ENCODE measurements around the gene EMX2. TPM values are rescaled to one million over a fixed set of nuclear protein-coding genes. Genes with fewer than 3 reads are reported as not detected.

Gene EMX2
- total RNA-seq, 4 donors from 2014 or later = not detected

DNA sequence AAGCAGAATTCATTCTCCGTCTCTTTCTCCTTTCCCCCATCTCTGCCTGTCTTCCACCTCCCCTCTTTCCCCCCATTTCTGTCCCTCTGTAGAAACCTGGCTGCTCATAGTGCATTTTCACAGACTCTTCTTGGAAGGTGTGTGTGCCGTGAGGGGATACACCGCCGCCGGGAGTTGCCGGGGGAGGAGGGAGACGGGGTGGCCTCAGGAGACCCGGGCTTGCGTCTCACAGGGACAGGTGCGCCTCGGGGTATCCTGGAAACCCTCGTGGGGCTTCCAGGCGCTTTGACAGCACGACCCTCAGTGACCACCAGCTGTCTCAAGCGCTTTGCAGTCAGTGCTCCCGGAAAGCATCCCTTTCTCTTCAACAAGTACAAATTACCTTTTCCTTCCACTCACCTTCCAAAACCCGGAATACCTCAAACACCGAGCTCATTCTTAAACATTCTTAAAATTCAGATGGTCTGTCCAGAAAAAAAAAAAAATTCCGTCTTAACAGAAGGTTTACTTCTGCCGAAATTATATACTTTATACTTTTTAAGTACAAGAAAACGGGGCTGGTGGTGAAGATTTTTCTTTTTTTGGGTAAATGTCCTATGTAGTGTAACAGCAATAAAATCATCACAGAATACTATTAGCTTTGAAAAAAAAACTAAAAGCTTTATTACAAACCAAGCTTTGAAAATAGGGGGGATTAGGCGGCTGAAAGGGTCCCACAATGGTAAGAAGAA lies 8.2 kb downstream of the EMX2 start:
- Histone ChIP-seq H3K27ac (no peak overlapping the region), H3K4me3 (no peak overlapping the region), H3K36me3 (no peaks in the 10 kb centered on the region), H3K9me3 (no peaks in the 10 kb centered on the region), H3K4me1 (peaks cover 0 to 12% (median 0%) of the 10 kb centered on the region in 4 donors), H3K27me3 (peaks cover 3 to 73% of the 10 kb centered on the region in 2 donors)
- peak in 1 of 3 donors; percentile 41 for DNase-seq
- TF ChIP-seq, protein P1, sequence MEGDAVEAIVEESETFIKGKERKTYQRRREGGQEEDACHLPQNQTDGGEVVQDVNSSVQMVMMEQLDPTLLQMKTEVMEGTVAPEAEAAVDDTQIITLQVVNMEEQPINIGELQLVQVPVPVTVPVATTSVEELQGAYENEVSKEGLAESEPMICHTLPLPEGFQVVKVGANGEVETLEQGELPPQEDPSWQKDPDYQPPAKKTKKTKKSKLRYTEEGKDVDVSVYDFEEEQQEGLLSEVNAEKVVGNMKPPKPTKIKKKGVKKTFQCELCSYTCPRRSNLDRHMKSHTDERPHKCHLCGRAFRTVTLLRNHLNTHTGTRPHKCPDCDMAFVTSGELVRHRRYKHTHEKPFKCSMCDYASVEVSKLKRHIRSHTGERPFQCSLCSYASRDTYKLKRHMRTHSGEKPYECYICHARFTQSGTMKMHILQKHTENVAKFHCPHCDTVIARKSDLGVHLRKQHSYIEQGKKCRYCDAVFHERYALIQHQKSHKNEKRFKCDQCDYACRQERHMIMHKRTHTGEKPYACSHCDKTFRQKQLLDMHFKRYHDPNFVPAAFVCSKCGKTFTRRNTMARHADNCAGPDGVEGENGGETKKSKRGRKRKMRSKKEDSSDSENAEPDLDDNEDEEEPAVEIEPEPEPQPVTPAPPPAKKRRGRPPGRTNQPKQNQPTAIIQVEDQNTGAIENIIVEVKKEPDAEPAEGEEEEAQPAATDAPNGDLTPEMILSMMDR (IDR thresholded peaks at IDR 0.05) = no peak
- no peak for TF ChIP-seq POLR2A (IDR thresholded peaks at IDR 0.05)

DNA sequence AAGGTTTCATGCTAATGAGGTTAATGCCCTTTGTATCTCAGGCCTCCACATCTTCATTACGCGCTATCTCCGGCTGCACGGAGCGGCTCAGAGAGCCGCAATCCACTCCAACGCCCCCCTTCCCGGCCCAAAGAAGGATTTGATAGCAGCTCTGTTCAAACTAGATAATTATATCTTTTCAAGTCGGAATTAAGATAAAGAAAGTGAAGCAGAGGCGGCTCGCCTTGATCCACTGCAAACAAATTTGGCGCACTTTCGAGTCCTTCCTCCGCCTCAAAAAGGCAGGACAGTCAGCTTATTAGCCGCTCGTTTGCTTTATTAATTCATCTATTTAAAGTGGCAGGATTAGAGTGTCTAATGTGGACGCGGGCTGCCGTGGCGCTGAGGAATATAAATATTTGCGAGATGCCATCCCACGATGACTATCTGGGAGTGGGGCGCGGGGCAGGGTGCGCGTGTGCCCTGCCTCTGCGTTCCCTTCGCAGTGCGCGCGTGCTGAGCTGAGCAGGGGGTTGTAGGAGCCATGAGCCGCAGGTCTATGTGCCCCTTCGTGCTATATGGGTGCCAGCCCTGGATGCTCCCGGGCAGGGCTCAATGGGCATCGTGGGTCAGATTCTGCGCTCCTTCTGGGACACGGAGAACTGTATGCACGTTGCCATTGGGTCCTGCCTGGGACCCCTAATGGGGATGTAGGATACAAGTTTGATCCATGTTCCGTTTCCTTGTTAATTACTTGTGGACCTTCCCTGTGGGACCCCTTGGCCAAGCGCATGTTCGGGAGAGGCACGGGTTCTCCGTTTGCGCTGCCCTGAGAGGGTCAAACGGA lies 9.0 kb downstream of the EMX2 start:
- Histone ChIP-seq H3K27me3 (peaks cover 2 to 66% of the 10 kb centered on the region in 2 donors), H3K4me3 (no peak overlapping the region), H3K36me3 (no peaks in the 10 kb centered on the region), H3K27ac (no peak overlapping the region), H3K4me1 (peaks cover 0 to 12% (median 0%) of the 10 kb centered on the region in 4 donors), H3K9me3 (no peaks in the 10 kb centered on the region)
- TF ChIP-seq, protein P1 (IDR thresholded peaks at IDR 0.05) = no peak
- TF ChIP-seq POLR2A (IDR thresholded peaks at IDR 0.05) = no peak
- no peak for DNase-seq

DNA sequence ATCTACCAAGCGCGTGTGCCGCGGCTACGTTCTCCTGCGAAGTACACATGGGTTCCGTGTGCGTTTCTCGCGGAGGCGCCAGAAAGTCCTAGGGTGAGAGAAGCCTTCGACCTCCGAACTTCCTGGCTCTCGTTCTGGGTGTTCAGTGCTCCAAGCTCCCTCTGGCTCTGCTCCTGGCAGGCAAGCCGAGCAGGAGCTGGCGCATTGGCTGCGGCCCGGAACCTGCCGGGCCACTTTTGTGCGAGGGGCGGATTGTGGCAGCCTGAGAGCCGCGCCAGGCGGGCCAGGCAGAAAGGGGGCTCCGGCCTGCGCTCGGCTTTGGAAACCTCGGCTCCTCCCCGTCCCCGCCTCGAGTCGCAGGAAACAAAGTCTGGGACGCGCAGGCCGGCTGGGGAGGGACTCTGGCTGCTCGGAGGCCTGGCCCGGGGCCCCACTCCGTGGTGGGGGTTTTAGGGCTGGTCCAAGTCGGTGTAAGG lies 9.6 kb downstream of the EMX2 start:
- H3K4me3 ChIP-seq = no peak overlapping the region
- TF ChIP-seq, protein P1 (IDR thresholded peaks at IDR 0.05) = no peak
- no peak overlapping the region for H3K27ac ChIP-seq
- no peaks in the 10 kb centered on the region for H3K9me3 ChIP-seq
- peaks cover 0 to 59% of the 10 kb centered on the region in 2 donors for H3K27me3 ChIP-seq
- no peak for DNase-seq
- peaks cover 0 to 12% (median 0%) of the 10 kb centered on the region in 4 donors for H3K4me1 ChIP-seq
- H3K36me3 ChIP-seq = no peaks in the 10 kb centered on the region

DNA sequence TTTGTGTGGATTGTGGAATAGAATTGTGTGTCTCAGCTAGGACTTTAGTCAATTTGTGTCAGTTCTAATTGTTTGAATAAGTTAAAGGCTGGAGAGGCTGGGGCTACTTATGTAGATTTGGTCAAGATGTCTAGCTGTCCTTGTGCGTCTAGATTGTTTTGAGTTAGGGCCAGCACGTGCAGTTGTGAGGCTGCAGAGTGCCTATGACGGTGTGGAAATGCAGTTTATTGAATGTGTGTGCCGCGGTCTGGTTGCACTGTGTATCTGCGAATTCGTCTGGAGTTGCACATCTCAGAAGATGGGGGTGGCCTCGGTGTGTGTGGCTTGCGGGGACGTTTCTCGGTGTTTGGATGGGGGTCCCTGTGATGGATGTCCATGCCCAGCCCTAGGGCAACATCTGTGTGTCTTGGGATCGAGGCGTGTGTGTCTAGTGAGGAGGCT lies 10.2 kb downstream of the EMX2 start:
- no peaks in the 10 kb centered on the region for H3K9me3 ChIP-seq
- no peak overlapping the region for H3K27ac ChIP-seq
- DNase-seq = no peak
- peaks cover 0 to 54% of the 10 kb centered on the region in 2 donors for H3K27me3 ChIP-seq
- peaks cover 0 to 12% (median 0%) of the 10 kb centered on the region in 4 donors for H3K4me1 ChIP-seq
- no peaks in the 10 kb centered on the region for H3K36me3 ChIP-seq
- no peak overlapping the region for H3K4me3 ChIP-seq
- no peak for TF ChIP-seq POLR2A (IDR thresholded peaks at IDR 0.05)
- TF ChIP-seq, protein P1 (IDR thresholded peaks at IDR 0.05) = no peak

DNA sequence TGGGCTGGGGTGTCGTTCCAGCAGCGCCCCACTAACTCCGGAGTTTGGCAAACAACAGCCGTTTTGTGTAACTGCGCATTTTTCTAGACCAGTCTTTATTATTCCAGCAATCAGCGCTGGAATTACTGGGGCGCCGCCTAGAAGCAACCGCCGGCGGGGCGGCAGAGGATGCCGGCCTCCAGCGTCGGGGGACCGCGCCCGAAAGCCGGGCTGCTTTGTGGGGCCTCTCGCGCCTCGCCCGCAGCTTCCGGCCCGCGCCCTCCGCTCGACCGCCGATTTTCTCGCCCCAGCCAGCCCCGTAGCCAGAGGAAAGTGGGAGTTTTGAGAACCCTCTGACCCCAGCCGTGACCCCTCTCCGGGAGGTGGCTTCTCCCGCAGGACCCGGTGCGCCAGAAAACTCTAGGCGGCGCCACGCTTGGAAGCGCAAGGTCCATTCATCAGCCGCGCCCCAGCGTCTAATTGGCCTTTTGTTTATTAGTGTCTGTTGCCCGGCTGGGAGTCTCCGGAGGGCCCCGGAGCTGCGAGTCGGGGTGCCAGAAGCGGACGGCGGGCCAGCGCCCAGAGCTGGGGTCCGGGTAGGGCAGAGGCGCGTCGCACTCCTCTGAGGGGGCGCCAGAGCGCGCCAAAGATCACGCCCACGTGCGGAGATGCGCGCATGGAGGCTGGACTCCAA lies 10.7 kb downstream of the EMX2 start:
- TF ChIP-seq, protein P1 (IDR thresholded peaks at IDR 0.05) = no peak
- TF ChIP-seq POLR2A (IDR thresholded peaks at IDR 0.05) = no peak
- peak in 1 of 3 donors; percentile 33 for DNase-seq
- no peaks in the 10 kb centered on the region for H3K9me3 ChIP-seq
- no peak overlapping the region for H3K27ac ChIP-seq
- H3K4me1 ChIP-seq = peaks cover 0 to 12% (median 0%) of the 10 kb centered on the region in 4 donors
- H3K27me3 ChIP-seq = peaks cover 0 to 49% of the 10 kb centered on the region in 2 donors
- H3K36me3 ChIP-seq = no peaks in the 10 kb centered on the region
- H3K4me3 ChIP-seq = no peak overlapping the region

All from Peyer's patch (tissue), 4 donors.